Measurements from ENCODE around the gene GPX2. TPM values are rescaled to one million over a fixed set of nuclear protein-coding genes. Genes with fewer than 3 reads are reported as not detected.

Gene GPX2
- total RNA-seq, 1 donor from 2014 or later: not detected

DNA sequence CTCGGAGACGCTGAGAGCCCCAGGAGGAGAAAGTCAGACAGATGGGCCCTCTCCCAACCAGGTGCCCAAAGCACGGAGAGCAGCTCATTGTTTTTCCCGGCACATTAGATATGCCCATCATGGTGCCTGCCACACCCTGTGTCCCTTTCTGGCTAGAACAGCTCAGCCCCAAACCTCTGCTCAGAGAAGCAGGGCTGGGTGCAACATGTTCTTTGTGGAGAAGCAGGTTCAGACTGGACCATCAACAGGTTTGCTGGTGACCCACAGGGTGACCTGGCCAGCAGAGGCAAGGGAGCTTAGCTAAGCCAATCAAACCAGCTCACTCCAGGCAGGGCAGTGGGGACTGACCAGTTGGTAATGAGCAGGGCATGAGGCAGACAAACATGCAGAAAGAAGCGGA is 16.2 kb upstream of the GPX2 start:
- CTCF ChIA-PET: no interaction called here
- H3K36me3 Mint-ChIP-seq (ENCODE audit: low read depth): peaks cover 2% of the 10 kb centered on the region
- no peak overlapping the region for H3K27ac Mint-ChIP-seq
- TF ChIP-seq, protein P1, sequence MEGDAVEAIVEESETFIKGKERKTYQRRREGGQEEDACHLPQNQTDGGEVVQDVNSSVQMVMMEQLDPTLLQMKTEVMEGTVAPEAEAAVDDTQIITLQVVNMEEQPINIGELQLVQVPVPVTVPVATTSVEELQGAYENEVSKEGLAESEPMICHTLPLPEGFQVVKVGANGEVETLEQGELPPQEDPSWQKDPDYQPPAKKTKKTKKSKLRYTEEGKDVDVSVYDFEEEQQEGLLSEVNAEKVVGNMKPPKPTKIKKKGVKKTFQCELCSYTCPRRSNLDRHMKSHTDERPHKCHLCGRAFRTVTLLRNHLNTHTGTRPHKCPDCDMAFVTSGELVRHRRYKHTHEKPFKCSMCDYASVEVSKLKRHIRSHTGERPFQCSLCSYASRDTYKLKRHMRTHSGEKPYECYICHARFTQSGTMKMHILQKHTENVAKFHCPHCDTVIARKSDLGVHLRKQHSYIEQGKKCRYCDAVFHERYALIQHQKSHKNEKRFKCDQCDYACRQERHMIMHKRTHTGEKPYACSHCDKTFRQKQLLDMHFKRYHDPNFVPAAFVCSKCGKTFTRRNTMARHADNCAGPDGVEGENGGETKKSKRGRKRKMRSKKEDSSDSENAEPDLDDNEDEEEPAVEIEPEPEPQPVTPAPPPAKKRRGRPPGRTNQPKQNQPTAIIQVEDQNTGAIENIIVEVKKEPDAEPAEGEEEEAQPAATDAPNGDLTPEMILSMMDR (IDR thresholded peaks at IDR 0.05): no peak
- POLR2A ChIA-PET: no interaction called here
- ATAC-seq (ENCODE audit: low read depth) (no peak), DNase-seq (no peak)
- H3K4me1 Mint-ChIP-seq: no peaks in the 10 kb centered on the region
- intact Hi-C loops (cut with micrococcal nuclease): no loop called here
- H3K9me3 Mint-ChIP-seq: no peaks in the 10 kb centered on the region
- H3K4me3 Mint-ChIP-seq: no peak overlapping the region
- H3K27me3 Mint-ChIP-seq: no peaks in the 10 kb centered on the region

DNA sequence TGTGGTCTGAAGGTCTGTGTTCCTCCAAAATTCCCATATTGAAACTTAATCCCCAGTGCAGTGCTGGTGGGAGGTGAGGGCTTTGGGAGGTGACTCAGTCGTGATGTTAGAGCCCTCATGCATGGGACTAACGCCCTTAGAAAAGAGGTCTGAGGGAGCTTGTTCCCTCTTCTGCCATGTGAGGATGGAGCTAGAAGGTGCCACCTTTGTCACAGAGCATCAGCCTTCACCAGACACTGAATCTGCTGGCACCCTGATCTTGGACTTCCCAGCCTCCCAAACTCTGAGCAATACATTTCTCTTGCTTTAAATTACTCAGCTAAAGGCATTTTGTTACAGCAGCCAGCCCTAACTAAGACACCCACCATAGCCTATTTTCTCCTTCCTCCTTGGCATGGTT is 15.7 kb upstream of the GPX2 start:
- no peaks in the 10 kb centered on the region for H3K9me3 Mint-ChIP-seq
- ChIA-PET POLR2A (no interaction called here), CTCF (no interaction called here)
- TF ChIP-seq, protein P1 (IDR thresholded peaks at IDR 0.05): no peak
- intact Hi-C loops (cut with micrococcal nuclease): no loop called here
- no peaks in the 10 kb centered on the region for H3K4me1 Mint-ChIP-seq
- no peak overlapping the region for H3K4me3 Mint-ChIP-seq
- no peaks in the 10 kb centered on the region for H3K27me3 Mint-ChIP-seq
- DNase-seq (no peak), ATAC-seq (ENCODE audit: low read depth) (no peak)
- no peak overlapping the region for H3K27ac Mint-ChIP-seq
- peaks cover 2% of the 10 kb centered on the region for H3K36me3 Mint-ChIP-seq (ENCODE audit: low read depth)

DNA sequence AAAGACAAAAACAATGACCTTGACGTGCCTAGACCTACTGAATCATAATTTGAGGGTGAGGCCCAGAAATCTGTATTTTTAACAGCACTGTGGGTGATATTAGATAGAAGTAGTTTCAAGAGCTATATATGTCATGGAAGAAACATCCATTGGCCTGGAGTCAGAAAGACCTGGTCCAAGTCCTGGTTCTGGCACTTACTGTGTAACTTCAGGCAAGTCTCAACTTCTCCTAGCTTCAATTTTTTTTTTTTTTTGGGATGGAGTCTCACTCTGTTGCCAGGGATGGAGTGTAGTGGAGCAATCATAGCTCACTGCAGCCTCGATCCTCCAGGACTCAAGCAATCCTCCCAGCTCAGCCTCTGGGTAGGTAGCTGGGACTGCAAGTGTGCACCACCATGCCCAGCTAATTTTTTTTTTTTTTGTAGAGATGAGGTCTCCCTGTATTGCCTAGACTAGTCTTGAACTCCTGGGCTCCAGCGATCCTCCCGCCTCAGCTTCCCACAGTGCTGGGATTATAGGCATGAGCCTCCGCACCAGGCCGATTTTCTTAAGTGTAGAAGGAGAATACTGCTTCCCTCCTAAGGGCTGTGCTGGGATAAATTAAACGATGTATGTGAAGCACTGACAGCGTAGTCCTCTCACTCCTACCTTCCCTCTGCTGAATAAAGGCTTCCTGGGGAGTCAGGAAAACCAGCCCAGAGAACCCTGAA is 14.3 kb upstream of the GPX2 start:
- Mint-ChIP-seq H3K27ac (no peak overlapping the region), H3K4me3 (no peak overlapping the region), H3K27me3 (no peaks in the 10 kb centered on the region), H3K9me3 (no peaks in the 10 kb centered on the region), H3K4me1 (peaks cover 11% of the 10 kb centered on the region), H3K36me3 (ENCODE audit: low read depth) (peaks cover 2% of the 10 kb centered on the region)
- intact Hi-C loops (cut with micrococcal nuclease): no loop called here
- ChIA-PET CTCF (no interaction called here), POLR2A (no interaction called here)
- no peak for ATAC-seq (ENCODE audit: low read depth)
- TF ChIP-seq, protein P1 (IDR thresholded peaks at IDR 0.05): no peak
- DNase-seq: no peak

DNA sequence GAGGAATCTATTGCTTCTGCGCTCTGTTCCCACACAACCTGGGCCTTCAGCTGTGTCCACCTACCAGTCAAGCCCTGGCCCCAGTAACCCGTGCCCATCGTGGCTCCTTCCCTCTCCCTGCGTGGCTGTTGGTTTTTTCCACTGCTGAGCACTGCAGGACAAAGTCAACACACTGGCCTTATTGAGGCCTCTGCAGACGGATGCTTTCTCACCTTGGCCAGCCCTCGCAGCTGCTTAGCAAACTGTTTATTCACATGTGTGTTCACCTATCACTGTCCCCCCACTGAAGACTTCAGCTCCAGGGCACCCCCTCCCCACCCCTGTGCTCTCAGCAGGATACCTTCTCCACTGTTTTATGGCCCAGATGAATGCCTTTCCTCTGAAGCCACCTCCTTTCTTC is 12.8 kb upstream of the GPX2 start:
- DNase-seq (no peak), ATAC-seq (ENCODE audit: low read depth) (no peak)
- POLR2A ChIA-PET: no interaction called here
- H3K4me3 Mint-ChIP-seq: no peak overlapping the region
- H3K27me3 Mint-ChIP-seq: no peaks in the 10 kb centered on the region
- no peak overlapping the region for H3K27ac Mint-ChIP-seq
- peaks cover 11% of the 10 kb centered on the region for H3K4me1 Mint-ChIP-seq
- intact Hi-C loops (cut with micrococcal nuclease): no loop called here
- H3K9me3 Mint-ChIP-seq: no peaks in the 10 kb centered on the region
- TF ChIP-seq, protein P1 (IDR thresholded peaks at IDR 0.05): no peak
- peaks cover 2% of the 10 kb centered on the region for H3K36me3 Mint-ChIP-seq (ENCODE audit: low read depth)
- CTCF ChIA-PET: no interaction called here

DNA sequence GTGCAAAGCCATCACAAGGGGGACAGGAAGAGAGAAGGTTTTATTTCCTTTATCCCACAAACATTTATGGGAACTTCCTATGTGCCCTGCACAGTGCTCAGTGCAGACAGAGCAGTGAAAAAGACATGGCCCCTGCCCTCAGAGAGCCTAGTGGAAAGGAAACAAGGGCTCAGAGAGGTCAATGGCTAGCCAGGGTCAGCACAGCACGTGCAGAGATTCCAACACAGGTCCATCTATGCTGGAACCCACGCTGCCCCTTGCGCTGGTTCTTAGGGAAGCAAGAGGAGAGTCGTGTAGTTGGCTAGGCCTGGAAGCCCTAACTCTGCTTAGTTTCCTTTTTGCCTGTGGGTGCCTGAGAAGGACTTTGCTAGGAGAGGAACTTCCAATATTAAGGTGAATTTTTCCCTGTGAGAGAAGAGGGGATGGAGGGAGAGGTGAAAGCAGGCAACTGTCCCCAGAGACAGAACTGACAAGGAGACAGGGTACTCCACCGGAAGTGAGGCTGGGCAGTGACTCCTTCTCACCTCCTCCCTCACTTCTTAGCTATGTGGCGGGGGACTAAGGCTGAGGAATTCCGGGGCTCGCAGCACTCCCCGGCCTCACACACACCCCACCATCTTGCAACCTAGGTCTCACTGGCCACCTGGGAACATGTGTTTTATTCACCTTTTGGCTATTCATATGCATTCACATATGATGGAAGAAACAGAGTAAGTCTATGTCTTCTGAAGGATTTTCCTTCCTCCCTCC is 12.1 kb upstream of the GPX2 start:
- intact Hi-C loops (cut with micrococcal nuclease): no loop called here
- H3K4me3 Mint-ChIP-seq: no peak overlapping the region
- ChIA-PET POLR2A (no interaction called here), CTCF (no interaction called here)
- H3K4me1 Mint-ChIP-seq: peaks cover 11% of the 10 kb centered on the region
- TF ChIP-seq, protein P1 (IDR thresholded peaks at IDR 0.05): no peak
- DNase-seq (no peak), ATAC-seq (ENCODE audit: low read depth) (no peak)
- no peaks in the 10 kb centered on the region for H3K9me3 Mint-ChIP-seq
- H3K27me3 Mint-ChIP-seq: no peaks in the 10 kb centered on the region
- H3K27ac Mint-ChIP-seq: no peak overlapping the region
- peaks cover 2% of the 10 kb centered on the region for H3K36me3 Mint-ChIP-seq (ENCODE audit: low read depth)

All from activated B cell treated with CpG ODN at 0.5 μM for 24 hours (primary cell).